Activated CD4-positive, alpha-beta T cell treated with anti-CD3 and anti-CD28 coated beads for 24 hours (primary cell): ENCODE data around the gene PLXNB2.
"Not testable (repeated sequence)": the region's sequence is repeated elsewhere in the genome, so short reads cannot be mapped to it uniquely, and the experiment has no call there.

Experiments used
- DNase-seq, 2 donors: peaks; one replicate each; pipeline ENCODE4 v3.0.0-alpha.2; 2020; ENCODE audit warnings: low read depth in 2 of 2

Gene PLXNB2

DNA sequence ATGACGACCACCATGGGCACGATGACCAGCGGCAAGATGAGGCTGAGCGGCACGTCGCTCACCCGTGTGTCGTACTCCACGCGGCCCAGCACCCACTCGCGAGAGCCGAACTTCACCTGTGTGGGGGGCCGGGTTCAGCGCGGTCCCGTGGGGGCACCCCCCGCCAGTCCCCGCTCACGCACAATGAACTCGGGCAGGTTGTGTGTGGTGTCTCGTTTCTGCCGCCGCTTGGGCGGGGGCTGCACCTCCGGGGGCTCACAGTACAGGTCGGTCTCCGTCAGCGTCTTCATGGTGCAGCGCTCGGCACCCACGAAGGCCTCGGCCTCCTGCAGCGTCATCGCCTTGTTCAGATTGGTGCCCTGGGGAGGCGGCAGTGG is 26.1 kb downstream of the PLXNB2 start:
- DNase-seq: no peak

DNA sequence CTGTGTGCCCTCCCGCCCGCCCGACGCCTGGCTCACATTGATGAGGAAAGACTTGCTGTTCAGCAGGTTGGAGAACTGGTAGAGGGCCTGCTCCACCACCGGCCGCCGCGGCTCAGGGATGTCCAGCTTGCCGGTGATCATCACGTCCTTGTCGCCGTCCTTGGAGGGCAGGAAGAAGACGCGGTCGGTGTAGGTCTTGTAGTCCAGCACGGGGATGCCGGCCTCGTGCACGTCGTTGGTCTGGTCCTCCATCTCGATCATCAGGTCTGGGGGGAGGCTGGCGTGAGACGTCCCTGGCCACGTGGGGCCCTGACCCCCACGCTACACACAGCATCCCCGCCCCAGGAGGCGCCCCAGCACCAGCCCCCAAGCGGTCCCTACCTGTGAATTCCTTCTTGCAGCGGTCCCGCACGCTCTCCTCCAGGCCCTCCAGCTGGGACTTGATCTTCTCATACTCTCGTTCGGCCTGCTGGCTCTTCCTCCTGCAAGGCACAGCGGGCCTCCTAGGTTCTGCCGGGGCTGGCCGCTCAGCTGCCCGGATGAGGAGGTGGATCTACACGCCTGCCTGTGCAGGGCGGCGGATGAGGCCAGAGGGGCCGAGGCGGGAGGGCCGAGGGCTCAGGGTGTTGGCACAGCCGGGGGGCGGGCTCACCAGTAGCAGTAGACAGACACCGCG is 26.6 kb downstream of the PLXNB2 start:
- no peak for DNase-seq

DNA sequence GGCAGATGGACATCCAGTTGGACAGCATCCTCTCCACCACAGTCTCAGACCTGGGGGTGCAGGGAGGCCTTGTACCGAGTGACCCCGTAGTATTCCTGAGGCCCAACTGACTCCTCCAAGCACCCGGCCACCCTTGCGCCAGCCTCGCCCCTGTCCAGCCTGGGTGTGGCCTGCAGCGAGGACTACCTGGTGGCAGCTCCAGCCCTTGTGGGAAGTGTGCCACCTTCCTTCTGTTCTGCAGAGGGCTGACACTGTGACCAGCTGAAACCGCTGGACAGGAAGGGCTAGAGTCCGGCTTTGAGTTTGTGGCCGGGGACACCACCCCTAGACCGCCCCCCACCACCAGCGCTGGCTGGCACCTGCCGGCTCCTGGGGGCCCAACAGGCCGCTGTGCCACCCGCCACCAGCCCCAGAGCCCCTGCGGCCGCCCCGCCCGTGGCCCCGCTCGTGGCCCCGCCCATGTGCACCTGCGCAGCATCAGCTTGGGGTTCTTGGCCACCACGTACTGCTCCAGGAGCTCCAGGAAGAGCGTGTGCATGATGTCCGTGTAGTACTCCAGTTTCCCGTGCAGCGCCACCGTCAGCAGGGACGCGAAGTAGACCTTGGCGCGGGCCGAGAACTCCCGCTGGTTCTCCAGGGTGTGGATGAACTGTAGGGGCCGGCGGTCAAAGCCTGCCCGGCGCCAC is 27.3 kb downstream of the PLXNB2 start:
- DNase-seq: no peak

DNA sequence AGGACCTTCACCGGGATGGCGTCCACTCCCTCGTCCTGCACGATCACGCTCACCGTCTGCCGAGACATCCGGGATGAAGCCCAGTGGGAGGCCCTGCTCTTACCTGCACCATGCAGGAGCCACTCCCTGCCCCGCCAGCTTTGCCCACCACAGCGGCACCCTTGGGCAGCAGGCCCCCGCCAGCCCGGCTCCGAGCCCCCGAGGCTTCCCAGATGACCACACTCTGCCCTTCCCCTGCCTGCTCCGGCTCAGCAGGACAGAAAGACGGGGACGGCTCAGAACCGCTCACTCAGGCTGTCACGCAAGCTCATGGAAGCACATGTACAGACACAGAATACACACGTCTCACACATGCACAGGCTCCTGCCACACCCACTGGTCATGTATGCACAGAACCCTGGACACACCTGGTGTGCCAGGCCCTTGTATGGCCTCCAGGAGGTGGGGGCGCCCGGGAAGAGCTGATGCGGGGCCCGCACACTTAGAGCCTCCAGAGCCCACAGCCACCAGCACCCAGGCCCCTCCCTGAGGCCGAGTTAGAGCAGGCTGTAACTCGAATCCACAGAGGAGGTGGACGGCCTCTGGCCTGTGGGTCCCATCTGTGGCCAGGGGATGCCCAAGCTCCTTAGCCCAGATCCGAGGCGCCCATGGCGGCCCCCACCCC is 28.4 kb downstream of the PLXNB2 start:
- DNase-seq: no peak

DNA sequence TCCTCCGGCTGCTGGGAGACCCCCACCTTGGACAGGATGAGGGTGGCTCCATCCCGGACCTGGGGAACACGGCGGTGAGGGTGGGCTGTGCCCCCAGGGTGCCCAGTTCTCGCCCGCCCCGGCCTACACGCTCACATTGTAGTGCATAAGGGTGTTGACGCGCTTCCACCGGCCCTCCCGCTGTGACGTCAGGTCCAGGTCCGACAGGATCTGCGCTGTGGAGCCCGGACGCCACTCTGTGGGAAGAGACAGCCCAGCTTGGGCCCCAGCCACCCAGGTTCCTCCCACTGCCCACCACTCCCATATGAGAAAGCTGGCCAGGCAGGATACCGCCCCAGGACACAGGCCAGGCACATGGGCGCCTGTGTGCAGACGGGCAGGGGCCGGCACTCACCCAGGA is 29.0 kb downstream of the PLXNB2 start:
- DNase-seq: no peak

DNA sequence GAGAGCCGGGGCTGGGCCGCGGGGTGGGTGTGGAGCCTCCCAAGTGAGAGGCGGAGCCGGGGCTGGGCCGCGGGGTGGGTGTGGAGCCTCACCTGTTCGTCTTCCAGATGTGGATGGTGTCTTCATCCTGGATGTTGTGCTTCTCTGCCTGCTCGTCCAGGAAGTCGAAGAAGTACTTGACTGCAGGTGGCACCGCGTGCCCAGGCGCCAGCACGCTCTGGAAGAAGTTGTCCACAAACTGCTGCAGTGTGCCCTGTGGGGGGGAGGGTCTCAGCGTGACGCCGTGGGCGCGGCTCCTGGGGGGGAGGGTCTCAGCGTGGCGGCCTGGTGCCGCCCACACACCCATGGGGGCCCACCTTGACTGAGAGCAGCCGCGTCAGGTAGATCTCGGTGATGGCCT is 29.7 kb downstream of the PLXNB2 start:
- no peak for DNase-seq

DNA sequence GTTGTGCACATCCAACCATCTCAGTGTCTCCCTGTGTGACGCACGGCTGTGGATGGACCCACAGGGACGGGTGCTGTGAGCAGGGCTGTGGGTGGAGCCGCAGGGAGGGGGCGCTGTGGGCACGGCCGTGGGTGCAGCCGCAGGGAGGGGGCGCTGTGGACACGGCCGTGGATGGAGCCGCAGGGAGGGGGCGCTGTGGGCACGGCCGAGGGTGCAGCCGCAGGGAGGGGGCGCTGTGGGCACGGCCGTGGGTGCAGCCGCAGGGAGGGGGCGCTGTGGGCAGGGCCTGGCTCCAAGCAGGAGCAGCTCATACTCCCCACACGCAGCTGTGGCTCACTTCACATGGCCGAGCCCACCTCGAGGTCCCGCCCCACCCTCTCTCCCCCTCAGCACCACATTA is 31.3 kb downstream of the PLXNB2 start:
- peak in 1 of 2 donors; percentile 35 for DNase-seq

DNA sequence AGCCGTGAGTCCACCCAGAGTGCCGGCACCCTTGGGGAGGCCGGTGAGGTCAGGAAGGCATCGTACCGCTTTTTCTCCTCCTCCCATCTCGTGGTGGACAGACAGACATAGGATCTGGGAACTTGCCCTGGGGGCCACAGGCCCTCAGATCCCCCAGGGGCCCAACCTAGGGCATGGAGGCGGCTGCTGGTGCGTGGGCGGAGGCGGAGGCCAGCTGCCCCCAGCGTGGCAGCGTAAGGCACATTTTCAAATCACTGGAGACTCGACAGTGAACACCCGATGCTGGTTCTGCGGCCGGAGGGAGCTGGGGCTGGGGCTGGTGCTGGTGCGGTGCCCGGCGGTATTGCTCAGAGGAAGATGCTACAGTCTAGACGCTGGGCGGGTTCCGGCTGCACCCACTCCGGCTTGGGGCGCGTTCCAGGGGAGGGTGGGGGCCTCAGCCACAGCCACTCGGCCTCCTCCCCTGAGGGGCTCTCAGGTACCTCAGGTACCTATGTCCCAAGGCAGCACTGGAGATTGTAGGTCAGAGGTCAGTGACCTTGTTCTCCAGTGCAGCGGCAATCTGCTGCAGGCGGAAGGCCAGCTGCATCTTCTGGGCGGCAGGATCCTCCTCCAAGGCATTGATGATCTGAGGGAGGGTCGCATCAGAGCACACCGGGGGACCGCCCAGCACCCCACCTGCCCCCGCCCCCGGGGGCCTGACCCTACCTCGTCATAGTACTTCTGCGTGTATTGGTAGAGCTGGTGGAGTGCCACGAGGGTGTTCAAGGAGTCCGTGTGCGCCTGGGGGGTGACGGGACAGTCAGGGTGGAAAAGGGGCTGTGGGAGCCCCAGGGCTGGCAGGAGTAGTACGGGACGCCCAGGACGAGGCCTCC is 32.0 kb downstream of the PLXNB2 start:
- DNase-seq: no peak

DNA sequence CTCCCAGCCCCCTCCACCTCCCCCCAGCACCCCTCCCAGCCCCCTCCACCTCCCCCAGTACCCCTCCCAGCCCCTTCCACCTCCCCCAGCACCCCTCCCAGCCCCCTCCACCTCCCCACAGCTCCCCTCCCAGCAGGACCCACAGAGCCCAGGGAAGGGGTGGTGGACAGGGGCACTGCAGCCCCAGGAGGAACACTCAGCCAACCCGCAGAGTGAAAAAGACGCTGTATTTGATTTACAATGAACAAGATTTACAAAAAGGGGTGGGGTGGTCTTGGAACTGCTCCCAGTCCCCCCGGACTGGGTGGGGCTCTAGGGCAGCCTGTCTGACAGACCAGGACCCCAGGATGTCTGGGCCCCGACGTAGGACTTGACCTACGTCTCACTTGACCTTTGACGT is 32.7 kb downstream of the PLXNB2 start:
- no peak for DNase-seq

DNA sequence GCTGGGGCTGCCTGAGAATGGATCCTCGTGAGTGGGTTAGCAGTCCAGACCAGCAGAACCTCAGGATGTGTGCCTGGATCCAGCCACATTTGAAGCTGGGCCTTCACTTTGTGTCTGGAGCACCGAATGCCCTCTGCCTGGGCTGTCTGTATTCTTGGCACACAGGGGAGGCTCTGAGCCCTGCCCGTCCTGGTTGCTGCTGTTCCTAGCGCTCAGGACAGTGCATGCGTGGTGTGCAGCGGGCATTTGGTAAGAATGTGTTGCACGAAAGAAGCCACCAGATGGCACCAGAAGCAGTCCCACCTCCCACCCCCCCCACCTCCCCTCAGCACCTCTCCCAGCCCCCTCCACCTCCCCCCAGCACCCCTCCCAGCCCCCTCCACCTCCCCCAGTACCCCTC is 33.1 kb downstream of the PLXNB2 start:
- DNase-seq: no peak

DNA sequence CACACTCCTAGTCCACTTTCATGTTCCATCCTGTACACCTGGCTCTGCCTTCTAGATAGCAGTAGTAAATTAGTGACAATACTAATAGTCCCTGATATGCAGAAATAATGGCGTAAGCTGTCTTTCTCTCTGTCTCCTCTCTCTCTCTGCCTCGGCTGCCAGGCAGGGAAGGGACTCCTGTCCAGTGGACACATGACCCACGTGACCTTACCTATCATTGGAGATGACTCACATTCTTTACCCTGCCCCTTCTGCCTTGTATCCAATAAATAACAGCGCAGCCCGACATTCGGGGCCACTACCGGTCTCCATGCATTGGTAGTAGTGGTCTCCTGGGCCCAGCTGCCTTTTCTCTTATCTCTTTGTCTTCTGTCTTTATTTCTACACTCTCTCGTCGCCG is 33.7 kb downstream of the PLXNB2 start:
- not testable (repeated sequence) for DNase-seq

DNA sequence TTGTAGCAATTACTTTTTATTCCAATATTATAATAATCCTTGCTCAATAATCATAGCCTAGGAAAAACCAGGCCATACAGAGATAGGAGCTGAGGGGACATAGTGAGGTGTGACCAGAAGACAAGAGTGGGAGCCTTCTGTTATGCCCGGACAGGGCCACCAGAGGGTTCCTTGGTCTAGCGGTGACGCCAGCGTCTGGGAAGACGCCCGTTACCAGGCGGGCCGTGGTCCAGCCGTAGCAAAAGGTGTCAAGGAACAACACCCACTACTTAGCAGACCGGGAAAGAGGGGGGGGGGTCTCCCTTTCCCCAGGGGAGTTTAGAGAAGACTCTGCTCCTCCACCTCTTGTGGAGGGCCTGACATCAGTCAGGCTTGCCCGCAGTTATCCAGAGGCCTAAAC is 34.1 kb downstream of the PLXNB2 start:
- DNase-seq: not testable (repeated sequence)

DNA sequence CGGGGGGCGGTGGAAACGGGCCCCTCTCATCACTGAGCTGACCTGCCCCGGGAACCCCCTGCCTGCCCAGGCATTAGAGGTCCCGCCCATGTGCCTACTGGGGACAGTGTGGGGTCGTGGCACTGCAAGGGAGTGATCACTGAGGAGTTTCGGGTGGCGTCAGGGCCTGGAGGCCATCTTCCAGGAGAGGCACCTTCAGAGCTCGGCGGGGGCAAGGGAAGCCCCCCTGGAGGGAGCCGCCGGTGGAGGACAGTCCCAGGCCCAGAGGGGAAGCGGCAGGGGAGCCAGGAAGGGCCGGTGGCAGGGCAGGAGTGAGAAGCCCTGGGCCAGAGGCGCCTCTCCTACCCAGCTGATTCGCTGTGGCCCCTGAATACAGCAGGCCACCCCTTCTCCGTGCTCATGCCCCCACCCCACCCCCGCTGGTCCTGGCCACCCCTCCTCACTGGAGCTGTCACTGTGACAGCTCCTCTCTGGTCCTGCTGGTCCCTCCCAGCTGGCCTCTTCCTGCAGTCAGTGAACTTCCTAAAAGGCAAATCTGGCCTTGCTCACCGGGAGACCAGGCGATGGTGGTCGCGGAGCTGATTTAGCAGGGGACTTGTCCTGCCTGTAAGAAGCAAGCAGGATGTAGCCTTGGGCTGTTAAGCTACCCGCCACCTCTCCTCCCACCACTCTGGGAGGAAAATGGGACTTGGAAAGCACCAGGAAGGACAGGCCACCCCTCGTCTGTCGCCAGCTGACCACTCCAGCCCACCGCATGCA is 35.2 kb downstream of the PLXNB2 start:
- no peak for DNase-seq

DNA sequence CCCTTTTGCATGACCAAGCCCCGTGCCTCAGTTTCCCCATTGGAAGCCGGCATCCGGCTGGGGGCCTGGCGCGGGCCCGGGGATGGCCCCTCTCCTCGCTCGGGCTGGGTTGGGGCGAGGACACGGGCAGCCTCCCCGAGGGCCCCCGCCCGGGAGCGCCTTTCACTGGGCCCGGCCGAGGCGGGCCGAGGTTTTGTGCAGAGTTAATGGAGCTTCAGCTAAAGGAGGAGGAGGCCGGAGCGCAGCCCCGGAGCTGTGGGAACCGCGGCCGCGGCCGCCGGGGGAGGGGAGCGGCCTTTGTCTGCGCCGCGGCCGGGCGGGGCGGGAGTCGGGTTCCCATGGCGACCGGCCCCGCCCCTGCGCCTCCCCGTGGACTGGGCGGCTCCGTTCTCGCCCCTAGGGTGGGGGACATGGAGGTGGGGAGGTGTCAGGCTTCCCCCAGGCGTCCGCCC is 35.9 kb downstream of the PLXNB2 start:
- DNase-seq: peak in 1 of 2 donors; percentile 52

DNA sequence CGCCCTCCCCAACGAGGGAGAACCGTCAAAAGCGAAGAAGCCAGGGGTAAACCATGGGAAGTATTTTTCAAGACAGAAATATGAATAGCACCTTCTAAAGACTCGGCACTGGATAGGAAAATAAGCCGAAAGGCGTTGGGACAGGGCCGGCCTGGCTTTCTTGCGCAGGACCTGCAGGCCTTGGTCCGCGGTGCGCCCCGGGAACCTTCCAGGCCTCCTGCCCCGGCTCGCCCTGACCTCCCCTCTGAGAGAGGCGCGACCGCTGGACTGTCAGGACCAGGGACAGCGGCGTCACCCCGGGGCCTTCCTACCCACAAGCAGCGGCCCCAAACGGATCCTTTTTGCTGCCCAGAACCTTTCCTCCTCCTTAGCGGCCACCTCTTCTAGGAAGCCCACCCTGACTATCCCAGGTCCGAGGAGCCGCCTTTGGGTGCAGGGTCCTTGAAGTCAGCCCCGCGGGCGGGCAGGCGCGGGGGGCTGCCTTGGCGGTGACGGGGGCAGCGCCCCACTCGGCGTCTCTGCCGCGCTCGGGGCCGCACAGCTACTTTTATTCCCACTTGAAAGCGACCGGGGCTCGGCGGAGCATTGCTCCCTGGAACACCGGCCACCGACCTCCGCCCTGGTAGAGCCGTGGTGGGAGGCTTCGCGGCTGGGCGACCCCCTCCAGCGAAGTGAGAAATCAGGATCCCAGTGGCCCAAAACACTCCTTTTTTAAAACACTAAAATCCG is 36.6 kb downstream of the PLXNB2 start:
- peak in 1 of 2 donors; percentile 47 for DNase-seq

DNA sequence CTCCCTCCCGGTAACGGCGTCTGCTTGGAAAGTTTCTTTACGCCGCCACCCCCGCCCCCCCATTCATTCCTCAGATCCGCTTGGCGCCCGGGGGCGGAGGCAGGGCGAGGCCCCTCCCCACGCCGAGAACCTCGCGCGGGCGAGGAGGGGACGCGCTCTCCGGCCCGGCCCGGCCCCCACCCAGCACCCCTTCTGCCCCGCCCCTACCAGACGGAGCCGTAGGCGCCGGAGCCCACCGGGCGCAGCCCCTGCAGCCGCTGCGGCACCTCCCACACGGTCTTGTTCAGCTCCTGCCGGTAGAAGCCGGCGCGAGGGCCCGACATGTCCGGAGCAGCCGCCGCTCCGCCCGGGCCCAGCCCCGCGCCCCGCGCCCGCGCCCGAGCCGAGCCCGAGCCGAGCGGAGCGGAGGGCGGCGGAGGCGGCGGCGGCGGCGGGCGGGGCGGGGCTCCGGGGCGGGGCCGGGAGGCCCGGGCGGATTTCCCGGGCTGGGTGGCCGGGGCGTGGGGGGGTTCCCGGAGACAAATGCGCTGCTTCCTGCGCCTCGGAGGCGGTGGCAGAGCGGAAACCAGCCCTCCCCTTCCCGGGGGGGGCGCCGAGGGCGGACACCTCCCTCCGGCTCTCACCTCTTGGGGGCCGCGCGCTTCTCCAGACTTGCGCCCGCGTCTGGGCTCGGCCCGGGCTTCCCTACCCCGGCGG is 37.3 kb downstream of the PLXNB2 start, which contains the start of gene MAPK11:
TSS of gene MAPK11 (minus strand) at position 411 of the 696 bp plus-strand sequence. CDS start at position 323, 88 bp downstream.
- DNase-seq: peak; percentile 52 to 59

DNA sequence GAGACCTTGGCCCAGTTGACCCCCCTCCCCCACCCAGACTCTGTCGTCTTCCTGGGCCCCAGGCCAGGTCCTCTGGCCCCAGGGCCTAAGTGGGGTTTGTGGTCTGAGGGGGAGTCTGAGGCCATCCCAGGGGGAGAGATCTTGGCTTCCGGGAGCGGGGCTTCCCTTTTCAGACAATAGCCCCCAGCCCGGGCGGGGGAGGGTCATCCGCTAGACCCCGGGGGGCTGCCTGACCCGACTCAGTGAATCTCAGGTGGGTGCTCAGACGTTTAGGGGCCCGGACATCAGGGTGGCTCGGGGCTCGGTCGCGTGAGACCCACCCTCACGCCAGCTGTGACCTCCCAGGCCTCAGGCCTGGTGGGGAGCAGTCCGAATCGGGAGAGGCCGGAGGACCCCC is 37.9 kb downstream of the PLXNB2 start:
- no peak for DNase-seq

DNA sequence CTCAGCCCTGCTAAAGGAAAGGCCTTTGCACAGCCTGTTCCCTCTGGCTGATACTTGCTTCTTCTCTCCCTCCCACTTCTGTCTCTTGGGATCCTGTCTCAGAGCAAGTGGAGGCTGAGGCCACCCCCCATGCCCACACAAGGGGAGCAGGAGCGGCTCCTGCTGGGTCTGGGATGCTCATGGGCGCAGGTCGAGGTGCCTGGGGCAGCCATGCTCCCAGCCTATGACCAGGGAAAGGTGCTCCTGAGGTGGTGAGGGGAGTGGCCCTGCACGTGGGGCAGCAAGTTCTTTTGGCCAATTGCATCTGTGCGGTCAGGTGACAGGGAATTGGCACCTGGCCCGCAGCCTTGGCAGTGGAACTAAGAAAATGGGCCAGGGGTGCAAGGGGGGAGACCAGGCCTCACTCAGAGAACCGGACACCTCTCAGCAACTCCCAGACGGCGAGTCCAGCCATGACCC is 38.8 kb downstream of the PLXNB2 start:
- no peak for DNase-seq

DNA sequence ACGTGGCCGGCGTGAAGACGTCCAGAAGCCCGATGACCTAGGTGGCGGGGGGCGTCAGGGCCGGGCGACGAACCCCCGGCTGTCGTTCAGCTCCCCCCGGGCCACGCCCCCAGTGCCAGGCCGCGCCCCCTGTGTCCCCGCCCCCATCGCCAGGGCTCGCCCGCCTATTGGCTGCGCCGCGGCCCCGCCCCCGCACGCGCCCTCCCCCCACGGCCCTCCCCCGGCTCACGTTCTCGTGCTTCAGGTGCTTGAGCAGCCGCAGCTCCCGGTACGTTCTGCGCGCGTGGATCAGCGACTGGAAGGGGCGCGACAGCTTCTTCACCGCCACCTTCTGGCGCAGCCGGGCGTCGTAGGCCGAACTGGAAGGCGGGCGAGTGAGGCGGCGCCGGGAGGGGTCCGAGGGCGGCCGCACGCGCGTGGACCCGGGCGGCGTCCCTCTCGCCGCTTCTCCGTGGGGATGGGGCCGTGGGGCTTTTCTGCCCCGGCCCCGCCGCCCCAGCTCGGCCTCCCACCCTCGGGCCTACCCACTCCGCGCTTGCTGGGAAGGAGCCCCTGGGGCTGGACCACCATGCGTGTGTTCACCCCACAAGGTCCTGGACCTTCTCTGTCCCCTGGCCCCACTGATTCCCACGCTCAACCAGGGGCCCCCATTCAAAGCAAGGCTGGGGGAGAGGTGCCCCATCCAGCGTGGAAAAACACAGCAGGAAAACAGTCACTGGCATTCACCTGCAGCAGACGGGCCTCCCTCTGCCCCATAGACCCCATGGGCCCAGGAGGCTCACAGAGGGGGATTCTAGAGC is 39.7 kb downstream of the PLXNB2 start:
- DNase-seq: peak in 1 of 2 donors; percentile 29
